ENCODE data around the gene CD81.

CD81 gene

DNA sequence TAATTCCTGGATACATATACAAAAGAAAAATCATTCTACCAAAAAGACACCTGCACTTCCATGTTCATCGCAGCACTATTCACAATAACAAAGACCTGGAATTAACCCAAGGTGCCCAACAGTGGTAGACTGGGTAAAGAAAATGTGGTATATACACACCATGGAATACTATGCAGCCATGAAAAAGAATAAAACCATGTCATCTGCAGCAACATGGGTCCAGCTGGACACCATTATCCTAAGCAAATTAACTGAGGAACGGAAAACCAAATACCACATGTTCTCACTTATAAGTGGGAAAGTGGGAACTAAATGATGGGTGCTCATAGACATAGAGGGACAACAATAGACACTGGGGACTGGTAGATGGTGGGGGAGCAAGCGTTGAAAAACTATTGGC, 62.7 kb downstream of the CD81 start:
- no peaks in the 10 kb centered on the region for H3K9me3 ChIP-seq
- H3K27ac ChIP-seq, result no peak overlapping the region
- no peak for TF ChIP-seq Cebpa-rat (IDR thresholded peaks at IDR 0.05)
- H4K20me1 ChIP-seq, result no peaks in the 10 kb centered on the region
- peaks cover 9% of the 10 kb centered on the region for H3K4me1 ChIP-seq
- H3K9ac ChIP-seq, result no peak overlapping the region
- H3K27me3 ChIP-seq, result peaks cover 13% of the 10 kb centered on the region; the same call in 1 of the 2 replicates
- H3K4me3 ChIP-seq, result no peak overlapping the region
- H3K4me2 ChIP-seq, result no peak overlapping the region
- no peaks in the 10 kb centered on the region for H3K36me3 ChIP-seq

DNA sequence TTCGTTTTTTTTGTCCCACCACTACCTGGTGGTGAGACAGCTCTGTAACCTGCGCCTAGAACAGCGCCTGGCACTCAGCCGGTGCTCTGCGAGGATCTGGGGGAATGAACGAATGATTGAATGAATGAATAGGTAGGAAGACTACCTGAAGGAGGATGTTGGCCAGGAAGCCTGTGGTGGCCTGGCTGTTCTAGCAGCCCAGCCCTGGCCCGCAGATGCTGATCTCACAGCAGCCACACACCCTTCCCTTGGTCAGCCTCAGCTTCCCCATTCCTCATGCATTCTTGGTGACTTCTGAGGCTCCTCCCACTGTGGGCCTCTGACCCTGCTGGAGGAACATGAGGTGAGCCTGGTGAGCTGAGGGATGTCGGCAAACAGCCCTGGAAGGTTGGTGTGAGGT, 63.5 kb downstream of the CD81 start:
- H3K9me3 ChIP-seq, result no peaks in the 10 kb centered on the region
- H3K27me3 ChIP-seq, result peaks cover 21% of the 10 kb centered on the region; the same call in 1 of the 2 replicates
- no peak overlapping the region for H3K4me3 ChIP-seq
- H3K36me3 ChIP-seq, result no peaks in the 10 kb centered on the region
- H3K4me2 ChIP-seq, result no peak overlapping the region
- no peaks in the 10 kb centered on the region for H4K20me1 ChIP-seq
- H3K27ac ChIP-seq, result no peak overlapping the region
- no peak for TF ChIP-seq Cebpa-rat (IDR thresholded peaks at IDR 0.05)
- H3K9ac ChIP-seq, result no peak overlapping the region
- H3K4me1 ChIP-seq, result peaks cover 17% of the 10 kb centered on the region

DNA sequence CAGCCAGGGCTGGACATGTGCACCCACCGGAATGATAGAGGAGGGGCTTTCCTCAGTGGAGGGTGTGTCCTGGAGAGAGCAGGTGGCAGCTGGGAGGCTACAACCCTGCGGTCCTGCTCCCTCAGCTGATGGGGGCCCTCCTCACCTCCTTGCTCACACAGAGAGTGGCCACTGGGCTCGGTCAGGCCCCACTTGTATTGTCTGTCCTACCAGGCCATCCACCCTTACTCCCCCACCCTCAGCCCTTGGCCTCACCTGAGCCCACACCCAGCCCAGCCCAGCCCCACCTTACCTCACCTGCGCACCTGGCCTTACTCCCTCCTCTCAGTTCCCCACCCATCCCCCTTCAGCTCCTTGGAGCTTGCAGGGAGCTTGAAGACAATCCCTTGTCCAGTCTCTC, 64.1 kb downstream of the CD81 start:
- no peak for TF ChIP-seq Cebpa-rat (IDR thresholded peaks at IDR 0.05)
- H3K4me2 ChIP-seq, result no peak overlapping the region
- H3K4me3 ChIP-seq, result no peak overlapping the region
- H3K36me3 ChIP-seq, result no peaks in the 10 kb centered on the region
- no peaks in the 10 kb centered on the region for H3K9me3 ChIP-seq
- H3K27ac ChIP-seq, result no peak overlapping the region
- H3K9ac ChIP-seq, result no peak overlapping the region
- H3K4me1 ChIP-seq, result peaks cover 22% of the 10 kb centered on the region
- no peaks in the 10 kb centered on the region for H4K20me1 ChIP-seq
- H3K27me3 ChIP-seq, result peaks cover 26% of the 10 kb centered on the region; the same call in 1 of the 2 replicates

DNA sequence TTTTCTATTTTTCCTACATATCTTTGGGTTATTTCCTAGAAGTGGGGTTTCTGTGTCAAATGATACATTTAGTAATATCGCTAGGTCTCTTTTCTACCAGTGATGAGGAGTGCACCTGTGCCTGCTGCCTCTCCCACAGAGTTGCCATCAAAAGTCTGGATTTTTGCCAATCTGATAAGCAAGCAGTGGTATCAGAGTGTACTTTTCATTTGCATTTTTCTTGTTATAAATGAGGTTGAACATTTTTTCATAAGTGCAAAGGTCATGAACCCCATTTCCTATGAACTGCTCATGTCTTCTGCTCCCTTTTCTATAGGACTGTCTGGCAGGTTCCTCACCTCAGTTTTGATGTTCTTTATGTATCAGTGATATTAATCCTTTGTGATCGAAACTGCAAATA, 65.5 kb downstream of the CD81 start:
- no peak for TF ChIP-seq Cebpa-rat (IDR thresholded peaks at IDR 0.05)
- H4K20me1 ChIP-seq, result no peaks in the 10 kb centered on the region
- no peaks in the 10 kb centered on the region for H3K36me3 ChIP-seq
- peaks cover 29% of the 10 kb centered on the region; the same call in 1 of the 2 replicates for H3K27me3 ChIP-seq
- no peak overlapping the region for H3K4me2 ChIP-seq
- H3K9ac ChIP-seq, result no peak overlapping the region
- peaks cover 37% of the 10 kb centered on the region for H3K4me1 ChIP-seq
- no peak overlapping the region for H3K27ac ChIP-seq
- no peaks in the 10 kb centered on the region for H3K9me3 ChIP-seq
- H3K4me3 ChIP-seq, result no peak overlapping the region

DNA sequence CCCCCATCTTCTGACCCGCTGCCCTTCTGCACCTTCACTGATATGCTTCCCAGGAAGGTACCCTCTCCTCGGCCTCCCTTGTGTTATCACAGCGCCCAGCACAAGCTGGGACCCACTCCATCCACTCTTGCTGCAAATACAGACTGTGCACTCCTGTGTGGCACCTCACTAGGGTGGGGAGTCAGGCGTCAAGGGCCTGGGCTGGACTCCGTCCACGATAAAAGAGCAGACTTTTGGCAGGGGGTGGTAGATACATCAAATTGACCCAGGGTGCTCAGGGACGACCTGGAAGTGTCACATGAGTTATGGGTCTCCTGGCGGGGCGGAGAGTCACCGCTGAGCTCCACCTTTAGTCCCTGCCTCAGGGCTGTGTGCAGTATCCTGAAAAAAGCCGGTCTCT, 66.3 kb downstream of the CD81 start:
- Histone ChIP-seq H4K20me1 (no peaks in the 10 kb centered on the region), H3K4me2 (no peak overlapping the region), H3K4me3 (no peak overlapping the region), H3K4me1 (peaks cover 45% of the 10 kb centered on the region), H3K9ac (no peak overlapping the region), H3K9me3 (no peaks in the 10 kb centered on the region), H3K27ac (no peak overlapping the region), H3K36me3 (no peaks in the 10 kb centered on the region), H3K27me3 (peaks cover 29% of the 10 kb centered on the region; the same call in 1 of the 2 replicates)
- no peak for TF ChIP-seq Cebpa-rat (IDR thresholded peaks at IDR 0.05)

DNA sequence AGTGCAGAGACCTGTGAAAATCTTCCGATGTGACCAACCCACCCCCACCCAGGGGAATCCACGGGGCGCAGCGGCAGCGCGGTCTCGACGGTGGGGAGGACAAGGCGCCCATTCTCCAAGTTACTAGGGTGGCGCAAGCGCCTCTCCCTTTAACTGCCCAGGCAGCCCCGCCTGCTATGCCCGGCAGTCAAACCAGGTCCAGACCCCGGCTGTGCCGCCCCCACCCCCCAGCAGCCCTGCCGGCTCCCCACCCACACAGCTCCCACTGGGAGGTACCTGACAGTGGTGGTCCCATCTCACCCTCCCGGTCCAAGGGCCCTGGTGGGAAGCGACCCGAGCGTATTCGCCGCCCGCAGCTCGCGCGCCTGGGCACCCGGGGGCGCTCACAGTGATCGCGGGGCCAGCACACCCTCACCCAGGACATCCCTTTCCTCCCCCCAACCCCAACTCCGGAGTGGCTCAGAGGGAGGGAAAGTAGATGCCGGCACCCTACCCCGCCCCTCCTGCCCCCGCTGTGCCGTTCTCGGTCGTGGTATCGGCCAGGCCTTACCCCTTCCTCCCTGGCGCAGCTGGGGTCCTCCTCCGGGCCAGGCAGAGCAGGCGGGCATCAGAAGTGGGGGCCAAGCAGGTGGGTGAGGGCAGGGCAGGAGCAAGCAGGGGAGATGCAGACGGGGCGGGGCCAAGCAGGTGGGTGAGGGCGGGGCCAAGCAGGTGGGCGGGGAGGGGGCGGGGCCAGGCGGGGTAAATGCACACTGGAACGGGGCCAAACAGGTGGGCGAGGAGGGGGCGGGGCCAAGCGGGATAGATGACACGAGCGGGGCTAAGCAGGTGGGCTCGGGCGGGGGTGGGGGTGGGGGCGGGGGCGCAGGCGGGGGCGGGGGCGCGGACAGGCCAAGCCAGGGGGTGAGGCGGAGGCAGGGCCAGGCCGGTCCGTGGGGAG, 67.0 kb downstream of the CD81 start, which contains the start of gene TRPM5:
TRPM5 (minus strand) TSS at position 634 of the 940 bp plus-strand sequence. CDS start 21,478 bp downstream, outside the sequence.
- Histone ChIP-seq H3K27ac (peak within 1 kb of the TSS; percentile 62), H3K36me3 (no peaks in the 10 kb centered on the region), H3K27me3 (peaks cover 29% of the 10 kb centered on the region; the same call in 1 of the 2 replicates), H4K20me1 (no peaks in the 10 kb centered on the region), H3K4me3 (peak within 1 kb of the TSS; percentile 71), H3K9me3 (no peaks in the 10 kb centered on the region), H3K4me2 (peak within 1 kb of the TSS; percentile 99), H3K9ac (peak within 1 kb of the TSS; percentile 66), H3K4me1 (peaks cover 51% of the 10 kb centered on the region)
- no peak for TF ChIP-seq Cebpa-rat (IDR thresholded peaks at IDR 0.05)

DNA sequence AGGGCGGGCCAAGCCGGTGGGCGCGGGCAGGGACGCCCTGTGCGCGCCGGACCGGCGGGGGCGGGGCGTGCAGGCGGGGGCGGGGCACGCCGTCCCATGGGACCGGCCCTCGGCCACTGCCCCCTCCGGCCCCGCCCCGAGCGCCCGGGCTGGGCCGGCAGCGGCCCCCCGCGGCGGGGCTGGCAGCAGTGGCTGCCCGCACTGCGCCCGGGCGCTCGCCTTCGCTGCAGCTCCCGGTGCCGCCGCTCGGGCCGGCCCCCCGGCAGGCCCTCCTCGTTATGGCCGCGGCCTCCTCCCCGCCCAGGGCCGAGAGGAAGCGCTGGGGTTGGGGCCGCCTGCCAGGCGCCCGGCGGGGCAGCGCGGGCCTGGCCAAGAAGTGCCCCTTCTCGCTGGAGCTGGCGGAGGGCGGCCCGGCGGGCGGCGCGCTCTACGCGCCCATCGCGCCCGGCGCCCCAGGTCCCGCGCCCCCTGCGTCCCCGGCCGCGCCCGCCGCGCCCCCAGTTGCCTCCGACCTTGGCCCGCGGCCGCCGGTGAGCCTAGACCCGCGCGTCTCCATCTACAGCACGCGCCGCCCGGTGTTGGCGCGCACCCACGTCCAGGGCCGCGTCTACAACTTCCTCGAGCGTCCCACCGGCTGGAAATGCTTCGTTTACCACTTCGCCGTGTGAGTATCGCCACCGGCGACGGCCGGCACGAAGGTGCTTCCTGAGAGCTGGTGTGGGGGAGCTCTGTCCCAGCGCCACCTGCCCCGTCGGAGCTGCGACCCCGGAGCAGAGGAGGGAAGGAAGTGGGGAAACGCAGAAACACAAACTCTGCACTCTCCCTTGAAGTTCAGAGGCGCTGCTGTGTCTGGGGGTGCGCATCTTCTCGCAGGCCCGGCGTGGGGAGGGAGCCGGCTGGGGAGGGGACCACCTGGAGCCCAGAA, 68.0 kb downstream of the CD81 start, which contains the start of gene KCNQ1:
KCNQ1 (plus strand) TSS at position 188 of the 925 bp plus-strand sequence; CDS start at position 279, 91 bp downstream.
- TF ChIP-seq Cebpa-rat (IDR thresholded peaks at IDR 0.05), result no peak
- H3K4me1 ChIP-seq, result peaks cover 51% of the 10 kb centered on the region
- H3K4me3 ChIP-seq, result peak within 1 kb of the TSS; percentile 71
- peak within 1 kb of the TSS; percentile 66 for H3K9ac ChIP-seq
- no peaks in the 10 kb centered on the region for H4K20me1 ChIP-seq
- H3K27me3 ChIP-seq, result peaks cover 29% of the 10 kb centered on the region; the same call in 1 of the 2 replicates
- peak within 1 kb of the TSS; percentile 62 for H3K27ac ChIP-seq
- peak within 1 kb of the TSS; percentile 99 for H3K4me2 ChIP-seq
- no peaks in the 10 kb centered on the region for H3K9me3 ChIP-seq
- no peaks in the 10 kb centered on the region for H3K36me3 ChIP-seq

DNA sequence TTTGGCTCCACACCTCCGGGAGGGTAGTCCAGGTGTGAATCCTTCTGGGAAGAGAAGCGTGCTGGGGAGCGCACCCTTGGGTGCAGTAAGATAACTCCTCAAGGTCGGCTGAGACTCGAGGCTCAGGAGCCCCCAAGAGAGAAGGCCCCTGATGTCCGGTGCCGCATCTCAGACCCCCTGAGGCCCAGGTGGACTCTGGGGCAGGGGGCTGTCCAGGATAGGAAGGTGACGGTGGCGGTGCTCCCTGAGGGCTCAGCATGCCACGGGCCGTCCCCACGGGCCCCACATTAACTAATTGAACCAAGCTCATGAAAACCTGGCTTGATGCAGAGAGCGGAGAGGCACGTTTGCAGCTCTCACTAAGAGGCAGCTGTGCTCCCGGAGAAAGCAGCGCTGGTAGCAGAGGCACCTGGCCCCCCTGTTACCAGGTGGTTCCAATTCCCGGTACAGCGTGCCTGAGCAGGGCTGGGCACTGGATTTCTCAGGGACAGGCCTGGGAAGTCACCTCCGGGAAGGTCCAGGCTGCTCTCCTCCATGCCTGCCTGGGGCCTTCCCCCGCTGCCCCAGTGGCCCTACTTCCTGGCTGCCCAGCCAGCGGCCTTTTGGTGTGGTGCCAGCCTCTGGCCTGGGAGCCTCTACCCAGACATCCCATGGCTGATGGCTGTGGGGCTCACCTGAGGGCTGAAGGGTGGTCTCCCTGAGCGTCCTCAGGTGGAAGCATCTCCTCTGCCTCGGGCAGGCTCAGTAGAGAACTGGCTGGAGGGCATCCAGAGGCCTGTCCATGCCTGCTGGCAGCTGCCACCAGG, 68.8 kb downstream of the CD81 start:
- H3K4me1 ChIP-seq, result peaks cover 51% of the 10 kb centered on the region
- H3K27me3 ChIP-seq, result peaks cover 29% of the 10 kb centered on the region; the same call in 1 of the 2 replicates
- H3K27ac ChIP-seq, result peak overlapping the region; percentile 63; the same call in 1 of the 2 replicates
- no peaks in the 10 kb centered on the region for H4K20me1 ChIP-seq
- no peaks in the 10 kb centered on the region for H3K9me3 ChIP-seq
- H3K9ac ChIP-seq, result peak overlapping the region; percentile 66
- peak overlapping the region; percentile 71 for H3K4me3 ChIP-seq
- TF ChIP-seq Cebpa-rat (IDR thresholded peaks at IDR 0.05), result no peak
- no peaks in the 10 kb centered on the region for H3K36me3 ChIP-seq
- H3K4me2 ChIP-seq, result peak overlapping the region; percentile 99
